ENCODE data around the gene EPHA5. TPM values are rescaled to one million over a fixed set of nuclear protein-coding genes. Genes with fewer than 3 reads are reported as not detected.
A peak's percentile ranks its signal among the peaks of the same experiment; 100 is the strongest.

EPHA5 gene
- total and polyA plus RNA-seq, 8 donors, result 0.08 to 1.8 (median 0.51) TPM; not detected in 2

GRCh38 chr4:65667506-65668041, 2.7 kb downstream of the EPHA5 start:
- TF ChIP-seq EP300 (IDR thresholded peaks at IDR 0.05) (no peak), POLR2AphosphoS5 (IDR thresholded peaks at IDR 0.05) (no peak), CTCF (IDR thresholded peaks at IDR 0.05) (no peak), POLR2A (IDR thresholded peaks at IDR 0.05) (no peak)
- intact Hi-C loops (cut with DNase I; ENCODE audit: low total_unique reads), result no loop called here
- Histone ChIP-seq H3K4me1 (peaks cover 17 to 41% (median 35%) of the 10 kb centered on the region in 4 donors), H3K4me3 (peak overlapping the region; percentile 44 to 55 (median 50)), H3K27ac (no peak overlapping the region), H3K27me3 (peaks cover 0 to 59% (median 34%) of the 10 kb centered on the region in 3 donors), H3K36me3 (no peaks in the 10 kb centered on the region), H3K9me3 (no peaks in the 10 kb centered on the region)
- WGBS, 5 donors, result 8 to 22% (median 13%) methylated on average over 10 of the region's 10 CpGs
- no peak for DNase-seq

GRCh38 chr4:65665771-65666523, 4.3 kb downstream of the EPHA5 start:
- Histone ChIP-seq H3K27me3 (peaks cover 0 to 59% (median 34%) of the 10 kb centered on the region in 3 donors), H3K36me3 (no peaks in the 10 kb centered on the region), H3K4me1 (peaks cover 17 to 39% (median 35%) of the 10 kb centered on the region in 4 donors), H3K27ac (no peak overlapping the region), H3K9me3 (no peaks in the 10 kb centered on the region), H3K4me3 (no peak overlapping the region)
- WGBS, 5 donors, result 65 to 88% (median 76%) methylated on average over 3 of the region's 3 CpGs
- no peak for DNase-seq
- intact Hi-C loops (cut with DNase I; ENCODE audit: low total_unique reads), result no loop called here
- no peak for TF ChIP-seq POLR2AphosphoS5 (IDR thresholded peaks at IDR 0.05)

DNA sequence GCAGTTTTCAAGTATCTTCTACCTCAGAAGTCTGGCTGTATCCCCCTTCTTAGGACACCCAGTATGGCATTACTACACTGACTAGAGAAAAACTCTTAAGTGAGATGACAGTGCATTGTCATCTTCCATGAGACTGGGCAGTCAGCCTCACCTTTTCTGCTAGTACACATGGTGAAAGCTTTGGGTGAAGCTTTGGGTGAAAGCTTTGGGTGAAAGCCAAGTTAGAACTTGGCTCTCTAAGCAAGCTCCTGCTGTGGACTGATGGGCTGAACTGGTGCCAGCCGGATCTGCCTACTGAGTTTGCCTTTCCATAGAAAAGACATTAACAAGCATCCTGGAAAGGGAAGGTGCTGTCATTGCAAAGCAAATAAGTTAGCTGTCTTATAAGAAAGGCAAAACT, 8.8 kb downstream of the EPHA5 start:
- Histone ChIP-seq H3K4me3 (no peak overlapping the region), H3K9me3 (no peaks in the 10 kb centered on the region), H3K27me3 (peaks cover 0 to 16% (median 0%) of the 10 kb centered on the region in 3 donors), H3K27ac (no peak overlapping the region), H3K4me1 (no peaks in the 10 kb centered on the region), H3K36me3 (no peaks in the 10 kb centered on the region)
- DNase-seq, result peak; percentile 30 to 76
- WGBS, 5 donors, result 17 to 31% (median 22%) methylated on average over 1 of the region's 1 CpG
- intact Hi-C loops (cut with DNase I; ENCODE audit: low total_unique reads), result no loop called here
- TF ChIP-seq POLR2AphosphoS5 (IDR thresholded peaks at IDR 0.05) (no peak), POLR2A (IDR thresholded peaks at IDR 0.05) (no peak), CTCF (IDR thresholded peaks at IDR 0.05) (no peak), EP300 (IDR thresholded peaks at IDR 0.05) (no peak)

- Histone ChIP-seq H3K9me3 (no peaks in the 10 kb centered on the region), H3K4me3 (no peak overlapping the region), H3K27ac (no peak overlapping the region), H3K36me3 (no peaks in the 10 kb centered on the region), H3K4me1 (no peaks in the 10 kb centered on the region), H3K27me3 (no peaks in the 10 kb centered on the region)
- intact Hi-C loops (cut with DNase I; ENCODE audit: low total_unique reads), result no loop called here
- no peak for TF ChIP-seq POLR2A (IDR thresholded peaks at IDR 0.05)
- TF ChIP-seq POLR2AphosphoS5 (IDR thresholded peaks at IDR 0.05), result no peak
- TF ChIP-seq CTCF (IDR thresholded peaks at IDR 0.05), result no peak
- no peak for TF ChIP-seq EP300 (IDR thresholded peaks at IDR 0.05)
- WGBS, 5 donors, result 45 to 63% (median 54%) methylated on average over 1 of the region's 1 CpG
- DNase-seq, result no peak
These were observed 12.2 kb downstream of the EPHA5 start for GRCh38 chr4:65658117-65658516.

DNA sequence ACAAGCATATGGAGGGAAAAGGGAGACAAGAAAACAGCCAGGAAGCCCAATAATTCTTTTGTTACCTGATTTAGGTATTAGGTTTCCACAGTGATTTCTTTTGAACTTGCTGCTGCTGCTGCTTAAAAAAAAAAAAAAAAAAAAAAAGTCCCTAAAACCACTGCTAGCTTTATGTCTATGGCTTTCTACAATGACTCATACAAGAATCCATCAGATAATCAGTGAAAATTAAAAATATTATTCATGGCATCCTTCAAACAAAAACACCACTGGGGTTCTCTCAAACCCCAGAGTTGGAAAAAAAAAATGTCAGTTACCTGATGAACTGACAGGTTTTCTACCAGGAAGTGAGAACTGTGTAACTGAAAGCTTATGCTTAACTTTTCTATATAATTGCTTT, 14.3 kb downstream of the EPHA5 start:
- Histone ChIP-seq H3K27ac (no peak overlapping the region), H3K4me1 (no peaks in the 10 kb centered on the region), H3K27me3 (no peaks in the 10 kb centered on the region), H3K9me3 (no peaks in the 10 kb centered on the region), H3K4me3 (no peak overlapping the region), H3K36me3 (no peaks in the 10 kb centered on the region)
- TF ChIP-seq POLR2A (IDR thresholded peaks at IDR 0.05) (no peak), POLR2AphosphoS5 (IDR thresholded peaks at IDR 0.05) (no peak), CTCF (IDR thresholded peaks at IDR 0.05) (no peak), EP300 (IDR thresholded peaks at IDR 0.05) (no peak)
- DNase-seq, result no peak
- intact Hi-C loops (cut with DNase I; ENCODE audit: low total_unique reads), result no loop called here
